ENCODE measurements around the gene ACTN2.

- TF ChIP-seq, protein P1, sequence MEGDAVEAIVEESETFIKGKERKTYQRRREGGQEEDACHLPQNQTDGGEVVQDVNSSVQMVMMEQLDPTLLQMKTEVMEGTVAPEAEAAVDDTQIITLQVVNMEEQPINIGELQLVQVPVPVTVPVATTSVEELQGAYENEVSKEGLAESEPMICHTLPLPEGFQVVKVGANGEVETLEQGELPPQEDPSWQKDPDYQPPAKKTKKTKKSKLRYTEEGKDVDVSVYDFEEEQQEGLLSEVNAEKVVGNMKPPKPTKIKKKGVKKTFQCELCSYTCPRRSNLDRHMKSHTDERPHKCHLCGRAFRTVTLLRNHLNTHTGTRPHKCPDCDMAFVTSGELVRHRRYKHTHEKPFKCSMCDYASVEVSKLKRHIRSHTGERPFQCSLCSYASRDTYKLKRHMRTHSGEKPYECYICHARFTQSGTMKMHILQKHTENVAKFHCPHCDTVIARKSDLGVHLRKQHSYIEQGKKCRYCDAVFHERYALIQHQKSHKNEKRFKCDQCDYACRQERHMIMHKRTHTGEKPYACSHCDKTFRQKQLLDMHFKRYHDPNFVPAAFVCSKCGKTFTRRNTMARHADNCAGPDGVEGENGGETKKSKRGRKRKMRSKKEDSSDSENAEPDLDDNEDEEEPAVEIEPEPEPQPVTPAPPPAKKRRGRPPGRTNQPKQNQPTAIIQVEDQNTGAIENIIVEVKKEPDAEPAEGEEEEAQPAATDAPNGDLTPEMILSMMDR (conservative IDR thresholded peaks at IDR 0.05 in 1 of 2, IDR thresholded peaks at IDR 0.05 in 1 of 2; ENCODE audit: low read depth in 1 of 2, low read length in 2 of 2) = no peak
- TF ChIP-seq EZH2 (IDR thresholded peaks at IDR 0.05; ENCODE audit: low read length, missing control alignments) = no peak
Observed at GRCh38 chr1:236799001-236799400, 112.7 kb downstream of the ACTN2 start.
